Lung (tissue), 12 donors: ENCODE measurements around the gene NRP2. TPM values are rescaled to one million over a fixed set of nuclear protein-coding genes. Genes with fewer than 3 reads are reported as not detected.

Experiments used
- ATAC-seq: fragments of 200-7000 bp; cut with Tn5 transposase; one replicate; pipeline ENCODE4 v1.9.1; 2020; ENCODE audit warnings: moderate number of reproducible peaks; ENCODE audit not compliant: insufficient read depth, low FRiP score
- DNase-seq, 3 donors: peaks; one replicate each; pipeline ENCODE4 v3.0.0-alpha.2; 2013 to 2017
- H3K27ac ChIP-seq, 2 donors: one replicate each; pipeline ENCODE4 v1.5.1; 2013; ENCODE audit warnings: mild to moderate bottlenecking in 2 of 2, moderate library complexity in 2 of 2, control low read depth in 1 of 2, inconsistent platforms in 1 of 2, low read depth in 1 of 2, low read length in 1 of 2
- H3K27me3 ChIP-seq, 3 donors: one replicate each; pipeline ENCODE4 v1.5.1; 2013; ENCODE audit warnings: low read length in 2 of 3; ENCODE audit not compliant: control insufficient read depth in 3 of 3, insufficient read depth in 3 of 3
- H3K36me3 ChIP-seq, 4 donors: one replicate each; pipeline ENCODE4 v1.5.1; 2013; ENCODE audit warnings: low read length in 4 of 4, mild to moderate bottlenecking in 1 of 4, moderate library complexity in 1 of 4; ENCODE audit not compliant: control insufficient read depth in 4 of 4, insufficient read depth in 4 of 4
- H3K4me1 ChIP-seq, 5 donors: one replicate each; pipeline ENCODE4 v1.5.1; 2013; ENCODE audit warnings: low read length in 5 of 5, mild to moderate bottlenecking in 2 of 5, moderate library complexity in 1 of 5; ENCODE audit not compliant: control insufficient read depth in 5 of 5, insufficient read depth in 5 of 5
- H3K4me3 ChIP-seq: one replicate; pipeline ENCODE4 v1.5.1; 2013; ENCODE audit warnings: mild to moderate bottlenecking, control low read depth, moderate library complexity
- H3K9ac ChIP-seq, 2 donors: one replicate each; pipeline ENCODE4 v1.5.1; 2013; ENCODE audit warnings: low read length in 2 of 2, control low read depth in 1 of 2; ENCODE audit not compliant: insufficient read depth in 1 of 2
- H3K9me3 ChIP-seq, 4 donors: one replicate each; pipeline ENCODE4 v1.5.1; 2013; ENCODE audit warnings: low read length in 3 of 4, mild to moderate bottlenecking in 1 of 4, moderate library complexity in 1 of 4; ENCODE audit not compliant: control insufficient read depth in 4 of 4, insufficient read depth in 3 of 4
- CTCF ChIP-seq: IDR thresholded peaks from 2 replicates; pipeline ENCODE4 v1.5.1; 2012; ENCODE audit warnings: mild to moderate bottlenecking; ENCODE audit errors: control extremely low read depth, extremely low read depth
- WGBS, 2 donors: extraction: QIAGEN DNeasy Blood & Tissue Kit; methylation state at CpG; one replicate each; pipeline ENCODE4 v1.1.7; 2013; 5-methylcytosine and 5-hydroxymethylcytosine counted together
- polyA plus RNA-seq, 2 donors: library from polyadenylated mRNA; stranded (reverse); fragments of 200-250 nt; gene quantifications; one replicate each; pipeline ENCODE4 v1.2.1, GENCODE V29; 2013
- total RNA-seq, 2 donors: library from RNA; depleted of rRNA in 1 of 2; stranded (reverse); fragments of >200 nt in 1 of 2; gene quantifications; one replicate each; pipeline ENCODE4 v1.2.1, GENCODE V29; 2014 to 2021
- donor health status: control.
- donor health status: control.
- donor health status: Bipolar disorder and iron deficiency.
- donor health status: healthy.
- donor health status: DM: yes; HTN: yes; CAD: no.

NRP2 gene
- total and polyA plus RNA-seq, 4 donors = 20.4 to 125 (median 63.2) TPM

- Histone ChIP-seq H3K9ac (no peak overlapping the region), H3K4me1 (peaks cover 0 to 14% (median 0%) of the 10 kb centered on the region in 5 donors), H3K4me3 (no peak overlapping the region), H3K27me3 (peaks cover 0 to 5% (median 0%) of the 10 kb centered on the region in 3 donors), H3K36me3 (peaks cover 0 to 15% (median 6%) of the 10 kb centered on the region in 4 donors), H3K27ac (no peak overlapping the region), H3K9me3 (no peaks in the 10 kb centered on the region)
- DNase-seq (no peak), ATAC-seq (no peak)
- WGBS, 2 donors = 90 to 93% methylated on average over 11 of the region's 11 CpGs
- TF ChIP-seq CTCF = no peak
Observed at GRCh38 chr2:205696331-205696926, 14.1 kb downstream of the NRP2 start.

- Histone ChIP-seq H3K27ac (no peak overlapping the region), H3K36me3 (peaks cover 0 to 15% (median 6%) of the 10 kb centered on the region in 4 donors), H3K4me1 (peaks cover 0 to 14% (median 0%) of the 10 kb centered on the region in 5 donors), H3K27me3 (peaks cover 0 to 5% (median 0%) of the 10 kb centered on the region in 3 donors), H3K4me3 (no peak overlapping the region), H3K9me3 (no peaks in the 10 kb centered on the region), H3K9ac (no peak overlapping the region)
- DNase-seq (no peak), ATAC-seq (no peak)
- TF ChIP-seq CTCF = no peak
- 82 to 91% methylated on average over 5 of the region's 5 CpGs for WGBS, 2 donors
Observed at GRCh38 chr2:205696927-205697441, 14.7 kb downstream of the NRP2 start.

GRCh38 chr2:205698286-205699268 is 16.3 kb downstream of the NRP2 start:
- no peak overlapping the region for H3K9ac ChIP-seq

More at GRCh38 chr2:205698286-205699268, 16.3 kb downstream of the NRP2 start:
- peaks cover 0 to 5% (median 0%) of the 10 kb centered on the region in 3 donors for H3K27me3 ChIP-seq
- ATAC-seq (no peak), DNase-seq (no peak)
- no peak overlapping the region for H3K4me3 ChIP-seq
- no peak for TF ChIP-seq CTCF
- WGBS, 2 donors = 85 to 88% methylated on average over 7 of the region's 7 CpGs
- no peaks in the 10 kb centered on the region for H3K9me3 ChIP-seq
- H3K27ac ChIP-seq = no peak overlapping the region
- H3K36me3 ChIP-seq = peaks cover 0 to 12% (median 7%) of the 10 kb centered on the region in 4 donors
- H3K4me1 ChIP-seq = peaks cover 0 to 13% (median 5%) of the 10 kb centered on the region in 5 donors
